Body of pancreas (tissue), 4 donors: ENCODE results near the gene SPINK5. TPM values are rescaled to one million over a fixed set of nuclear protein-coding genes. Genes with fewer than 3 reads are reported as not detected.

Experiments used
- ATAC-seq: fragments of 150-250 bp; one replicate; pipeline ENCODE4 v1.9.1; 2016
- DNase-seq, 4 donors: peaks; one replicate each; pipeline ENCODE4 v3.0.0-alpha.2; 2019
- H3K27ac ChIP-seq, 4 donors: fragments of 200-600 bp; sonication (generic); 1 replicate in 3 of 4; 2 replicates in 1 of 4; pipeline versions ENCODE4 v1.5.1 to v1.6.1; 2016 to 2019; ENCODE audit warnings: mild to moderate bottlenecking in 1 of 4, mixed read lengths in 1 of 4, moderate library complexity in 1 of 4
- H3K27me3 ChIP-seq, 2 donors: fragments of 200-600 bp; sonication (generic); one replicate each; pipeline ENCODE4 v1.6.0; 2016; ENCODE audit warnings: mild to moderate bottlenecking in 1 of 2
- H3K36me3 ChIP-seq, 2 donors: fragments of 200-600 bp; sonication (generic); replicated peaks in 1 of 2; 2 replicates each; pipeline ENCODE4 v1.5.1; 2016; ENCODE audit warnings: low read depth in 2 of 2; ENCODE audit not compliant: insufficient read depth in 1 of 2
- H3K4me1 ChIP-seq: fragments of 200-600 bp; sonication (generic); one replicate; pipeline ENCODE4 v1.6.0; 2016
- H3K4me3 ChIP-seq, 2 donors: fragments of 200-600 bp; sonication (generic); 1 replicate in 1 of 2; 2 replicates in 1 of 2; pipeline ENCODE4 v1.5.1; 2016 to 2019
- H3K9me3 ChIP-seq, 3 donors: fragments of 200-600 bp; sonication (generic); 1 replicate in 2 of 3; 2 replicates in 1 of 3; pipeline ENCODE4 v1.5.1; 2016
- POLR2A ChIP-seq, 3 donors: fragments of 450-650 bp; IDR thresholded peaks; one replicate each; pipeline ENCODE4 v1.6.1; 2016; ENCODE audit warnings: antibody characterized with exemption in 3 of 3, mild to moderate bottlenecking in 2 of 3
- WGBS, 2 donors: methylation state at CpG; one replicate each; pipeline ENCODE4 v1.1.5; 2017; 5-methylcytosine and 5-hydroxymethylcytosine counted together
- intact Hi-C: fragments of 100-400 bp; cut with DNase I; formaldehyde crosslinking; loops from one replicate; pipeline ENCODE4 v1.15.1; 2023
- total RNA-seq, 2 donors: library from RNA; depleted of rRNA; stranded (reverse); fragments of >200 nt; gene quantifications; one replicate each; pipeline ENCODE4 v1.1.0, GENCODE V29; 2016
- TF ChIP-seq, protein P1 (sequence below), 7 experiments: fragments of 450-650 bp in 4 of 7; fragments of 200-600 bp in 3 of 7; sonication (generic) in 3 of 7; IDR thresholded peaks; one replicate each; pipeline ENCODE4 v1.5.1; 2016 to 2019; ENCODE audit warnings: antibody characterized with exemption in 7 of 7

SPINK5 gene
- total RNA-seq, 2 donors from 2014 or later = 0.52 to 1.6 TPM

DNA sequence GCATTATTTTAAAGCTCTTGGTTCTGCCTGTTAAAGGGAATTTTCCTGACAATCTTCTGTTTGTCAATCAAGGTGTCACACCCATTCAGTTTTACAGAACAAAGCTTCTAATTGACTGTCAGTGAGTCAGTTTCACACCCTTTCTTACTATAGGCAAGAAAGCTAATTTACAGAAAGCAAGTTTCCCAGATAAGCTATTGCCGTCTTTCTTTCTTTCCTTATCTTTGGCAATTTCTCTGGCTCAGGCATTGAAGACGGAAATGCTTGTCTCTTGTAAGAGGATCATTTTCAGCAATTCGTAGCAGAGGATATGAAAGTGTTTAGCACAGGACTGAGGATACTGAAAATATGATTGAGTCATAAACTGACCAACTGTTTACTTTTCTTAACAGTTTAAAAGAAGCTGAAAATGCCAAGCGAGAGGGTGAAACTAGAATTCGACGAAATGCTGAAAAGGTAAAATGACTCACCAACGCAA lies 27.0 kb downstream of the SPINK5 start:
- Histone ChIP-seq H3K27me3 (no peaks in the 10 kb centered on the region), H3K9me3 (no peaks in the 10 kb centered on the region), H3K4me1 (peaks cover 14% of the 10 kb centered on the region), H3K4me3 (no peak overlapping the region), H3K27ac (no peak overlapping the region), H3K36me3 (no peaks in the 10 kb centered on the region)
- WGBS, 2 donors = 37 to 40% methylated on average over 7 of the region's 7 CpGs
- TF ChIP-seq POLR2A (IDR thresholded peaks at IDR 0.05) = no peak
- TF ChIP-seq, protein P1, sequence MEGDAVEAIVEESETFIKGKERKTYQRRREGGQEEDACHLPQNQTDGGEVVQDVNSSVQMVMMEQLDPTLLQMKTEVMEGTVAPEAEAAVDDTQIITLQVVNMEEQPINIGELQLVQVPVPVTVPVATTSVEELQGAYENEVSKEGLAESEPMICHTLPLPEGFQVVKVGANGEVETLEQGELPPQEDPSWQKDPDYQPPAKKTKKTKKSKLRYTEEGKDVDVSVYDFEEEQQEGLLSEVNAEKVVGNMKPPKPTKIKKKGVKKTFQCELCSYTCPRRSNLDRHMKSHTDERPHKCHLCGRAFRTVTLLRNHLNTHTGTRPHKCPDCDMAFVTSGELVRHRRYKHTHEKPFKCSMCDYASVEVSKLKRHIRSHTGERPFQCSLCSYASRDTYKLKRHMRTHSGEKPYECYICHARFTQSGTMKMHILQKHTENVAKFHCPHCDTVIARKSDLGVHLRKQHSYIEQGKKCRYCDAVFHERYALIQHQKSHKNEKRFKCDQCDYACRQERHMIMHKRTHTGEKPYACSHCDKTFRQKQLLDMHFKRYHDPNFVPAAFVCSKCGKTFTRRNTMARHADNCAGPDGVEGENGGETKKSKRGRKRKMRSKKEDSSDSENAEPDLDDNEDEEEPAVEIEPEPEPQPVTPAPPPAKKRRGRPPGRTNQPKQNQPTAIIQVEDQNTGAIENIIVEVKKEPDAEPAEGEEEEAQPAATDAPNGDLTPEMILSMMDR (IDR thresholded peaks at IDR 0.05) = no peak
- intact Hi-C loops = no loop called here
- DNase-seq (no peak), ATAC-seq (no peak)

GRCh38 chr5:148091991-148092964 lies 28.5 kb downstream of the SPINK5 start:
- ATAC-seq (no peak), DNase-seq (no peak)
- 76 to 80% methylated on average over 4 of the region's 4 CpGs for WGBS, 2 donors
- no peaks in the 10 kb centered on the region for H3K9me3 ChIP-seq
- H3K4me1 ChIP-seq = peaks cover 14% of the 10 kb centered on the region
- no peaks in the 10 kb centered on the region for H3K36me3 ChIP-seq
- no peaks in the 10 kb centered on the region for H3K27me3 ChIP-seq
- H3K4me3 ChIP-seq = no peak overlapping the region
- TF ChIP-seq, protein P1 (IDR thresholded peaks at IDR 0.05) = no peak
- no peak for TF ChIP-seq POLR2A (IDR thresholded peaks at IDR 0.05)
- H3K27ac ChIP-seq = no peak overlapping the region
- intact Hi-C loops = no loop called here

DNA sequence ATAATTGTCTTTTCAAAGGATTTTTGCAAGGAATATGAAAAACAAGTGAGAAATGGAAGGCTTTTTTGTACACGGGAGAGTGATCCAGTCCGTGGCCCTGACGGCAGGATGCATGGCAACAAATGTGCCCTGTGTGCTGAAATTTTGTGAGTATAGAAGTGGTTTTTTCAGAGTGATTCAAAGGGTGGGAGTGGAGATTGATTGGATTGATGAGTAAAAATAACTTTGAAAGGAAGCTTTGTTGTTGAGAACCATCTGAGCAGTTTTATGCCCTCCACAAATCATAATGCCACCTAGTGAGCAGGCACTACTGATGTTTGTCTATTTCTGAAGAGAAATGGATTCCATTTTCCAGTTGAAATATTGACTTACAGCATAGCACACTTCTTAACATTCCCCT lies 30.6 kb downstream of the SPINK5 start:
- no peak overlapping the region for H3K27ac ChIP-seq
- H3K4me1 ChIP-seq = peaks cover 14% of the 10 kb centered on the region
- ATAC-seq (no peak), DNase-seq (no peak)
- H3K36me3 ChIP-seq = no peaks in the 10 kb centered on the region
- TF ChIP-seq POLR2A (IDR thresholded peaks at IDR 0.05) = no peak
- TF ChIP-seq, protein P1 (IDR thresholded peaks at IDR 0.05) = no peak
- intact Hi-C loops = no loop called here
- WGBS, 2 donors = 91 to 93% methylated on average over 3 of the region's 3 CpGs
- H3K4me3 ChIP-seq = no peak overlapping the region
- no peaks in the 10 kb centered on the region for H3K27me3 ChIP-seq
- no peaks in the 10 kb centered on the region for H3K9me3 ChIP-seq

DNA sequence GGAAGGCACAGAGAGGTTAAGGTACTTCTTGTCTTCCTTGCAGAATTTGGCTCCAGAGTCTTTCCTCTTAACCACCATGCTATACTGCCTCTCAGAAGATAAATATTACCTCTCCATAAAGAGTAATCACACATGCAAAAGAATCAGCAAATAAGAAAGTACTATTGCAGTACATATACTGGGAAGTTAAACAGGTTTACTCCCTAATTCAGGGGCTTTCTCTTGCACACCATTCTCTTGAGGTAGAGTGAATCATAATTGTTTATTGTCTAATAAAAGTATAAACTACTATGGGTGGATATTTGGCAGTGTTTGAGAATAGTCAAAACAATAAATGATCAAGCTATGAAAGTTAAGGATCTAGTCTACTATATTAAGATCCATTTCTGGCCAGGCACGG lies 40.4 kb downstream of the SPINK5 start:
- Histone ChIP-seq H3K27ac (no peak overlapping the region), H3K4me3 (no peak overlapping the region), H3K9me3 (no peaks in the 10 kb centered on the region), H3K27me3 (no peaks in the 10 kb centered on the region), H3K36me3 (no peaks in the 10 kb centered on the region), H3K4me1 (no peaks in the 10 kb centered on the region)
- ATAC-seq (no peak), DNase-seq (no peak)
- 74 to 81% methylated on average over 1 of the region's 1 CpG for WGBS, 2 donors
- intact Hi-C loops = no loop called here
- TF ChIP-seq, protein P1 (IDR thresholded peaks at IDR 0.05) = no peak
- TF ChIP-seq POLR2A (IDR thresholded peaks at IDR 0.05) = no peak
